ENCODE results near the gene ELMO1.
A peak's percentile ranks its signal among the peaks of the same experiment; 100 is the strongest.

The ELMO1 gene

DNA sequence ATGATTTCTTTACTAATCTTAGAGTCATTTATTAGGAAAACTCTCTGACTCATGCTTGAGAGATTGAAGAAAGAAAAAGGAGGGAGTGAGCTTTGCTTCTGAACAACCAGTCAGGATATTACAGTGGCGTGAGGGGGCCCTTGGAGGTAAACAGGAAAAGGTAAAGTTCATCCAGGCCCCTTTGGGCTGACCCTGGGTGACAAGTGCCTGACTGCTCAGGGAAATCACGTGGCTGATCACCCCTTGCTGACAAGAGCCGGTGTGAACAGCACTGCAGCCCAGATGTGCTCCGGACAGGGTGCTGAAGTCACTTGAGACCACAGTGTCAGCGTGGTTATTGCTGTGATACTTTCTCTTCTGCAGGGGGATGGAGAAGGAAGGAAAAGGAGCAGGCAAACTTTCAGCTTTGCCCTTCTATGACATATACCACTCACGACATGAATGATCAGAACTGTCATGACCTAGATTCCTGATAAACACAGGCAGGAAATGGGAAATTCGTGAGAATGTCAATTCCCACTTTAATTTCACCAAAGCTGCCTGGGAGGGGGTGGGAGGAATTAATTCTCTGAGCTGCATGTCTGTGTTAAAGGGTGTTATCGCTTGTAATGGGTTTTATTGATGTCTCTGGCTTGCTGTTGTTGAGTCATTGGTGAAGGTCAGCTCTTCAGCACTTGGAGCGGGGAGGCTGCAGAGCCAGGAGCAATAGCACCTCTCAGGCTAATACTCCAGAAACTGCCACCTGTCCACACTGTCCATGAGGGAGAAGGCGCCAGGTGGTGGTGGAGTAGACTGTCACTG lies 584.6 kb downstream of the ELMO1 start:
- peak; percentile 58 for DNase-seq
- Histone ChIP-seq H3K9me3 (ENCODE audit: severe bottlenecking) (peaks cover 5% of the 10 kb centered on the region), H3K27me3 (ENCODE audit: insufficient read depth, low read depth, severe bottlenecking) (no peaks in the 10 kb centered on the region), H3K4me3 (ENCODE audit: low read depth, low read length) (no peak overlapping the region), H3K36me3 (no peaks in the 10 kb centered on the region), H3K27ac (no peak overlapping the region; the same call in 1 of the 2 replicates)
- TF ChIP-seq, protein P1, sequence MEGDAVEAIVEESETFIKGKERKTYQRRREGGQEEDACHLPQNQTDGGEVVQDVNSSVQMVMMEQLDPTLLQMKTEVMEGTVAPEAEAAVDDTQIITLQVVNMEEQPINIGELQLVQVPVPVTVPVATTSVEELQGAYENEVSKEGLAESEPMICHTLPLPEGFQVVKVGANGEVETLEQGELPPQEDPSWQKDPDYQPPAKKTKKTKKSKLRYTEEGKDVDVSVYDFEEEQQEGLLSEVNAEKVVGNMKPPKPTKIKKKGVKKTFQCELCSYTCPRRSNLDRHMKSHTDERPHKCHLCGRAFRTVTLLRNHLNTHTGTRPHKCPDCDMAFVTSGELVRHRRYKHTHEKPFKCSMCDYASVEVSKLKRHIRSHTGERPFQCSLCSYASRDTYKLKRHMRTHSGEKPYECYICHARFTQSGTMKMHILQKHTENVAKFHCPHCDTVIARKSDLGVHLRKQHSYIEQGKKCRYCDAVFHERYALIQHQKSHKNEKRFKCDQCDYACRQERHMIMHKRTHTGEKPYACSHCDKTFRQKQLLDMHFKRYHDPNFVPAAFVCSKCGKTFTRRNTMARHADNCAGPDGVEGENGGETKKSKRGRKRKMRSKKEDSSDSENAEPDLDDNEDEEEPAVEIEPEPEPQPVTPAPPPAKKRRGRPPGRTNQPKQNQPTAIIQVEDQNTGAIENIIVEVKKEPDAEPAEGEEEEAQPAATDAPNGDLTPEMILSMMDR (IDR thresholded peaks at IDR 0.05; ENCODE audit: low read depth, low read length) = no peak

DNA sequence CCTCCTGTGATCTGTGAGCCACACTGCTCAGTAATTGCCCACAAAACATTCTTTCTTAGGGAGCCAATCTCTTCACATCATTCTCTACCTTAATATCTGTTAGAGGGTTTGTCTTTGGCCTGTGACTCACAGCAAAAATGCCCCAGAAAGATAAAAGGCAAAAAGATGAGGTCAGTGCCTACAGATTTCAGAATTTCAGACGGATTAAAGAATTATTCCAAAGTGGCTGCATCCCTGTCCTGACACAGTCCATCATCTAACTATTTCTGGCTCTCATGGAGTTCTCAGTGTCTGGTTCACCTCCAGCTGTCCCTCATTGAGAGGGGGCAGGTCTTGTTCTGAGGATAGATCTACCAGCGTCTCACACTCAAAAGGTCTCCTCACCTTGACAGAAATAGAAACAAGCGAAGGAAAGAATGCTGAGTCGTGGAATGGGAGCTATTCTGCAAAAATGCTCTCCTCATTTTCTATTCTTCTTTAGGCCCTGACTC lies 585.8 kb downstream of the ELMO1 start:
- TF ChIP-seq, protein P1 (IDR thresholded peaks at IDR 0.05; ENCODE audit: low read depth, low read length) = no peak
- DNase-seq = no peak

DNA sequence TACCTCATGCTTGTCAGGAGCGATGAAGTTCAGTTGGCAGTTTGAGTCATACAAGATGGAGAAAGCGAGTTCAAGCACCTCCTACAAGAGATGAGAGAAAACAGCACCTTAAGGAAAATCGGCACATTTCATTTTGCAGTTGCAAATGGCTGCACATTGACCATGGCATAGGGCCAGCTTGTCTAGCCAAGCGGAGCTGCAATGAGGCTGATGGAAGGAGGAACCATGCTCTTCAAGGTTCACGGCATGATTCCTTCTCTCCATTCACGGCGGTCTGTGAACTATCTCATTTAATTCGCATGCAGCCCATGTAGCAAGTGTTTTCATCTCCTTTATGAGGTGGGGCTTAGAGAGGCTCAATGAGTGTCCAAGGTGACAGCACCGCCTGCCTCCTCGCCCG lies 587.0 kb downstream of the ELMO1 start:
- H3K27ac ChIP-seq = no peak overlapping the region
- no peaks in the 10 kb centered on the region for H3K27me3 ChIP-seq (ENCODE audit: insufficient read depth, low read depth, severe bottlenecking)
- no peak overlapping the region for H3K4me3 ChIP-seq (ENCODE audit: low read depth, low read length)
- no peaks in the 10 kb centered on the region for H3K36me3 ChIP-seq
- no peak for DNase-seq
- TF ChIP-seq, protein P1 (IDR thresholded peaks at IDR 0.05; ENCODE audit: low read depth, low read length) = no peak
- peaks cover 5% of the 10 kb centered on the region for H3K9me3 ChIP-seq (ENCODE audit: severe bottlenecking)

More for the DNA sequence above, 585.8 kb downstream of the ELMO1 start:
- Histone ChIP-seq H3K27me3 (ENCODE audit: insufficient read depth, low read depth, severe bottlenecking) (no peaks in the 10 kb centered on the region), H3K36me3 (no peaks in the 10 kb centered on the region), H3K27ac (no peak overlapping the region), H3K9me3 (ENCODE audit: severe bottlenecking) (peaks cover 5% of the 10 kb centered on the region), H3K4me3 (ENCODE audit: low read depth, low read length) (no peak overlapping the region)

DNA sequence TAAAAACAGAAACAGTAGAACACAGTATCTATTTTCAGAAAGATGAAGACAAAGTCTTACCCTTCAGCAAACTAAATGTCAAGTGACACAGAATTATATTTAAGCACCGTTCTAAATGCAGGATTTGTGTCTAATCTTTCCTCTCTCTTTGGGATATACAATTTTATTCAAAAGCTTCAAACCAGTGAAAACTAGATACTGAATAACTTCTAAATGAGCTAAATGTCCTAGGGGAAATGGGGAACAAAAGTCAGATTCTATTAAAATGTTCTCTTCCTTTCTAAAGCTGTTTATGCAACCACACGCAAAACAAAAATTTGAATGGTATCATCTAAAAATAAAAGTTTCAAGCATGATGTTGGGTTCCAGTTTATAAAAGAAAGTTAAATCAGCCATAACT lies 588.0 kb downstream of the ELMO1 start:
- TF ChIP-seq, protein P1 (IDR thresholded peaks at IDR 0.05; ENCODE audit: low read depth, low read length) = no peak
- H3K27me3 ChIP-seq (ENCODE audit: insufficient read depth, low read depth, severe bottlenecking) = no peaks in the 10 kb centered on the region
- no peaks in the 10 kb centered on the region for H3K36me3 ChIP-seq
- H3K9me3 ChIP-seq (ENCODE audit: severe bottlenecking) = peaks cover 5% of the 10 kb centered on the region
- H3K27ac ChIP-seq = no peak overlapping the region
- DNase-seq = no peak
- H3K4me3 ChIP-seq (ENCODE audit: low read depth, low read length) = no peak overlapping the region

DNA sequence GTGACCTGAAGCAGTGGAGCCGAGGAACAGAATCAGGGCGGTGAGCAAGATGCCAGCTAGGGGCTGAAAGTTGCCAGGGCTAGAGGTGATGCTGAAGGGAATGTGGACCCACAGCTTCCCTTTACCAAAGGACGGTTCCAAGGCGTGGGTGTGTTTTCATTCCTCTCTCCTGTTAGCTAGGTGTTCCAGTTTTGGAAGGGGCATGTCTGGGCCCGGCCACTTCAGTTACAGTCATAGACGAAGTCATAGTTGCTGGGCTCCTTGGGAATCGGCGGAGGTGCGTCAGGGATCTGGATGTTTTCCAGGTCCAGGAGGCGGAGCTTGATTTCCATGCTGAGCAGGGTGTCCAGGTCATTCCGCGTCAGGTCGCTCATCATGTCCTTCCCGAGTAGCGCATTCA lies 593.3 kb downstream of the ELMO1 start:
- no peaks in the 10 kb centered on the region for H3K36me3 ChIP-seq
- no peak for DNase-seq
- H3K27ac ChIP-seq = no peak overlapping the region
- H3K27me3 ChIP-seq (ENCODE audit: insufficient read depth, low read depth, severe bottlenecking) = no peaks in the 10 kb centered on the region
- TF ChIP-seq, protein P1 (IDR thresholded peaks at IDR 0.05; ENCODE audit: low read depth, low read length) = no peak
- no peak overlapping the region for H3K4me3 ChIP-seq (ENCODE audit: low read depth, low read length)
- H3K9me3 ChIP-seq (ENCODE audit: severe bottlenecking) = no peaks in the 10 kb centered on the region

Data from WERI-Rb-1 (cell line).